T-helper 22 cell (primary cell): ENCODE results near the gene EMID1.
A peak's percentile ranks its signal among the peaks of the same experiment; 100 is the strongest.

Experiments
- DNase-seq: peaks from one replicate; pipeline ENCODE4 v3.0.0-alpha.2; 2020; ENCODE audit warnings: low read depth

Gene EMID1

DNA sequence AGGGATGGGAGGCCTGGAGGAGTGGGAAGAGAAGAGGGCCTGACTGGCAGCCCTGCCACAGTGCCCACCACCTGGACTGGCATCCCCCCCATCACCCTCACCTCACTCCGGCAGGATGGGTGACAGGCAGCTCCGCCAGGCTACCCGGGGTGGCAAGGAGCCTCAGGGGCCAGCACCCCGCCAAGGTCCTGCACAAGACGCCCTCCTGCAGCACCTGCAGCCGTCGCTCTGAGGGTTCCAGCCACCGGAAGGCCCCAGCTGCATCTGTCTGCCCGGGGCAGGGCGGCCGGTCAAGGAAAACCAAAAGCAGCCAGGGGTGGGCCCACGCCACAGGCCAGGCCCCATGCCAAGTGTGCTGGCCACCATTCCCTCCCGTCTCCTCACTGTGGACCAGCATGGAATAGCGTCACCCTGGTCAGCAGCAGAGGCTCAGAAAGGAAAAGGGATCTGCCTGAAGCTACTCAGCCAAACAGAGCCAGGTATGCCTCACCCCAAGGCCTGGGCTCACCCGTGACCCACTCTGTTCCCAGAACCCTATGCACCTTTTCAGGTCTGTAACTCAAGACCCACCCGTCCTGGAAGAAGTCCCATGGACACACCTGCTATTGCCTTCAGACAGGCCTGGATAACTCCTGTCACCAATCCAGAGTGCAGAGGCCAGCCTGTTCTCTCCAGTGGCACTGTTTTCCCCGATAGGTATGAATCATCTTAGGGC lies 55.1 kb downstream of the EMID1 start:
- no peak for DNase-seq

DNA sequence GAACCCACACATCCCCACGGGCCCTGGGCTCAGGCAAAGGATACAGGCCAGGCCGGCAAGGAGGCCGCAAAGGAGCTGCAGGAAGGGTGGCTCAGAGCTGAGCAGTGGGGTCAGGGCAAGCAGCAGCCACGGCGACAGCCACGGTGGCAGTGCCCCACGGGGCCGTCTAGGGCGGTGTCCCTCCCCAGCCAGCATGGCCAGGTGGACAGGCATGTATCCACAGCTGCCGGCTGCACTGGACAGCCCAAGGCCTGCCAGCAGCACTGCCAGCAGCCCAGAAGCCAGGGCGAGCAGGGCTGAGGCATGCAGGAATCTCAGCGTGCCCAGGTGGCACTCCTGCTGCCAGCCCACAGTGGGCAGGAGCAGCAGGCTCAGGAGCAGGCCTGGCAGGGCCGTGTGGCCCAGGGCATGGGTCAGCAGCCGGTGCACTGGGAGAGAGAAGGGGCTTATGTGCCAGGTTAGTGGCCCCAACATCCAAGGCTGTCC lies 58.1 kb downstream of the EMID1 start:
- no peak for DNase-seq

DNA sequence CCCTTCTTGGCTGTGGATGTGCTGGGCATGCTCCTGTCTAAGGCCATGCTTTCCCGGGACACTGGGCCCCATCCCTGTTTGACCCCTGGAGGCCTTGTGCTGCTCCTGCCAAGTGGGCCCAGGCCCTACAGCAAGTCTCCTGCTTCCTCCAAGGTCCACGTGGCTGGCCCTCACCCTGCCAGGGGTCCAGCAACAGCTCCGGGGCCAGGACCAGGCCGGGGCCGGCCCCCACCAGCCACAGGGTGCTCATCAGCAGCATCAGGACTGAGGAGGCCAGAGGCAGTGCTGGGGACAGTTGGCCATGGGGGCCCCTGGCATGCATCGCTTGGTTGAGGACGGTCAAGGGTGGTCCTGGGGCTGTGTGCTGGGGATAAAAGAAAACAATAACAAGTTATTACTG lies 59.6 kb downstream of the EMID1 start:
- DNase-seq: no peak

DNA sequence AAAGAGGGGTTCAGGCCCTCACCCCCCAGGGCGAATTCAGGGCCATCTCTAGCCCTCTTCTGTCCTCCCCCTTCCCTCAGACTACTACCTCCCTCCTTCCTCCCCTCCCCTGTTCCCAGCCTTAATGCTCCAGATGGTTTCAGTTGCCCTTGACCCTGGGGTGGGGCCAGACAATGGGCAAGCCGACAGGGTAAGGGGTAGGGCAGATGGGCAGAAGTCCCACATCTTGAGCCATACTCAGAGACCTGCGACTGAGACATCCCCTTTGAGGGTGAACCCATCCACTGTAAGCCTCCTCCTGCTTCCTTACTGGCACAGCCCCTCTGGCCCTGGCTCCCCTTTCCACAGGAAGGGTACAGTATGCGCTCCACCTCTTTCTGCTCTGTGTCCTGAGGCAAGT lies 60.2 kb downstream of the EMID1 start:
- no peak for DNase-seq

DNA sequence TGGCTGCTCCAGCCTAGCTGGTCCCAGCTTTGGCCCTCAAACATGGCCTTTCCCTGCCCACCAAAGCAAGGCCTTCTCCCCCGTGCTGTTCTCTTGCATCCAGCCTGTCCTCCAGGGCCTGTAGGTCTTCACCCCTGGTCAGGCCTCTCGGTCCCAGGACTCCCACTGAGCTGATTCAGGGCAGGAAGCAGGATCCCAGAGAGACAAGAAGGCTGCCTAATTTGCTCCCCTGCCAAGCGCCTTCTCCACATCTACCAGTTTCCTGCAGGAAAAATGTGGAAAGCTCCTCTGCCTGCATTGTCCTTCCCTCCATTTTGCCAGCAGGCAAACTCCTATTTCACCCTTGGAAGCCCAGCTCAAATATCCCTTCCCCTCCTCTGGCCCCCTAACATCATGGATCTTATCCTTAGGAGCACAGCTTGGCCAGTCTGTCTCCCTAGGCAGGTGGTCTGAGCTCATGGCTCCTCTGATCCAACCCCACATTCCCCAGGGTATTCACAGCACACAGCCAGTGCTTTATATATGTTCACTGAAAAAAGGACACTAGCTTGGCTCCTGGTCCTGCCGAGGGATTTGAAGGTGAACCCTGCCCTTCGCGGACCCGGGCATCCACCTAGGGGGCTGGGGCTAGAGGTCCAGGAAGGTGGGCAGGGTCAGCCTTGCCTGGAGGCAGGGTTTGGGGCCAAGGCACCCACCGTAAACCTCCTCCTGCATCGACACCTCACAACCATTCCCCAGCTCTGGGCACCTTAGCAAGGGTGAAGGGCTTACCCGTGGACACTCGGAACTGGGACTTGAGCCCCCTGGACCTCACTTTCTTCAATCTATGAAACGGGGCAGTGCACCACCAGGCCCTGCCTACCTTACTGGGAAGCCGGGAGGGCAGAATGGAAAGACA lies 61.1 kb downstream of the EMID1 start:
- no peak for DNase-seq

DNA sequence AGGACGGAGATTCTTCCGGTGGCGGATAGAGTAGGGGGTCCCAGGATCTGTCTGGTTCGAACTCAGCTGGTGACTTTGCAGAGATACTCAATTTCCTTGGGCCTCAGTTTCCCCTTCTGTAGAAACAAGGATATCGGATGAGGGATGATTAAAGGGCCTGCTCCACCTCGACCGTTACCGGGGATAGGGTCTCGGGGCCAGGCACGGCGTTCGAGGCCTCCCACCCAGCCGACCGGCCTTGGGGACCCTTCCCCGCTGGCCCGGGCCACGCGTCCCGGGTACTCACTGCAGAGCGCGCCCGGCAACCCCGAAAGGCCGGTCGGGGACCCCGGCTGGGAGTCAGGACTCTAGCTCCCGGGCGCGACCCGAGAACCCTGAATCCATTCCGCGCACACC lies 61.8 kb downstream of the EMID1 start:
- DNase-seq: no peak

DNA sequence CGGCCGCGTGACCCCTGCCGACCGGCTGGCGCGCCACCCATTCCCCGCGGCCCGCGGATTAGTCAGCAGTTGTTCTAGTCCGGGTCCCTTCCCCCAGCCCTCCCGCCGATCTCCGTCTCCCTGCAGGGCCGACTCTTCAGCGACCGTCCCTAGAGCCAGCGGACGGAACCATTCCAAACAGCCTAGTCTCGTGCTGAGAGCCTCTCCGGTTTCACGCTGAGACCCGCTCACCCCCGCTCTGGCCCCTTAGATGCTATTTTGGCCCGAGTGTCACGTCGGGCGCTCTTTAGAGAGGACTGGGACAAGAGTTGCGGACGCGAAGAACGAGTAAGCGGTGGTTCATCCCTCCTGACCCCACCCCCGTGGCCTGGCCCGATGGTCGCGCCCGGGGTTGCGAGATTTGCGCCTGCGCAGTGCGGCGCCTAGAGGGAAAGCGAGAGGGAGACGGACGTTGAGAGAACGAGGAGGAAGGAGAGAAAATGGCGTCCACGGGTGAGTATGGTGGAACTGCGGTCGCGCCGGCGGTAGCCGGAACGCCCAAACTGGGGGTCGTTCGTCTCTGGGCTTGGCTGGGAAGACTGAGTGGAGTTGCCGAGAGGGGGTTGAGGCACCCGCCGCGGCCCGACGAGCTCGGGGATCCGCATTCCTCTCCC lies 62.3 kb downstream of the EMID1 start, which contains the start of the genes EWSR1 and RHBDD3:
Gene EWSR1, plus strand, starts transcription at position 411 of the 653 bp plus-strand sequence. Its CDS starts 69 bp downstream, at position 480.
Gene RHBDD3, minus strand, starts transcription at position 124 of the 653 bp plus-strand sequence. CDS start 2,355 bp downstream, outside the sequence.
- DNase-seq: peak; percentile 89

DNA sequence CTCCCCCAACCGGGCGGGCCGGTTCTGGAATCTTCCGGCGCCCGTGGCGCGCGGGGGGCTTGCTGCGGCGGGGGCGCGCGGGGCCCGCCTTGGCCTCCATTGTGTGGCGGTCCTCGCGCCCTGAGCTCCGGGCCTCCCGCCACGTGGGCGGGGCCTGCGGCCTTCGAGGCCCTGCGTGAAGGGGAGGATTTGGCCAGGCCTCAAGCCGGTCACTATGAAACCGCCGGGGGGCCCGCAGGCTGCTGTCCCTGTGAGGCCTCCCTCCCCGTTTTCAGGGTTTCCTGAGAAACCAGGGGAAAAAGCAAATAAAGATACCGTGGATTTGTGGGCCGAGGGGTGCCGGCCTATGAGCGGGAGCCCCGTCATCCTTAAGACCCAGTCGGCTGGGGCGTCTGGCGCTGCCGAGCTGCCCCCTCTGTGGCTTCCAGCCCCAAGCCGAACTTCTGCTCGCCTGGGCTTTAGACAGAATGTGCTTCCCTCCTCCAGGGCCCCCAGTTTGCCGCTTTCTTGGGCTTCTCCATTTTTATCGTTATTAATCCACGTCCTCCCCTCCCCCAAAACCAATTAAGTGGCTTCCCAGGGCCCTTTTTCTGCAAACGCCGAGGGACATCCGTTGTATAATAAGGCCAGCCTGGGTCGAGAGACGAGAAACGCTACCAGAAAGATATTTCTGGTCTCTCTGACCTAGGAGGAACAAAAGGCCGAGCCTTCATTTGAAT lies 63.0 kb downstream of the EMID1 start:
- DNase-seq: peak; percentile 11

DNA sequence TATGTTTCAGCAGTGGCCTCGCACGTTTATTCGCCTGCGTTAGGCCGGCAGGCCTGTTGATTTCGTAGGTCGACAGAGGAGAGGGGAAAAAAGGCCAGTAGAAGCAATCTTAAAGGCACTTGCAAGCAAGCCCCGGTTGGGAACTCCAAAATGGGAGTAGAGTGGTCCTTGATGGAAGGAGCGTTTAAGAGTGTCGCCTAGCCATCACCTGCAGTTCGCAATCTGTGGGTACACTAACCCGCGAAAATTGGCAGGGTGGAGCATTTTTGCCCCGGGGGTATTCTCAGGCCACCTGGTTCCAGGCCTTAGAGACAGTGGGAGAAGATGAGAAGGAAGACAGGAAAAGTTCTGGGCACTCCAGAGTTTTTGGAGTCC lies 63.5 kb downstream of the EMID1 start:
- DNase-seq: no peak

DNA sequence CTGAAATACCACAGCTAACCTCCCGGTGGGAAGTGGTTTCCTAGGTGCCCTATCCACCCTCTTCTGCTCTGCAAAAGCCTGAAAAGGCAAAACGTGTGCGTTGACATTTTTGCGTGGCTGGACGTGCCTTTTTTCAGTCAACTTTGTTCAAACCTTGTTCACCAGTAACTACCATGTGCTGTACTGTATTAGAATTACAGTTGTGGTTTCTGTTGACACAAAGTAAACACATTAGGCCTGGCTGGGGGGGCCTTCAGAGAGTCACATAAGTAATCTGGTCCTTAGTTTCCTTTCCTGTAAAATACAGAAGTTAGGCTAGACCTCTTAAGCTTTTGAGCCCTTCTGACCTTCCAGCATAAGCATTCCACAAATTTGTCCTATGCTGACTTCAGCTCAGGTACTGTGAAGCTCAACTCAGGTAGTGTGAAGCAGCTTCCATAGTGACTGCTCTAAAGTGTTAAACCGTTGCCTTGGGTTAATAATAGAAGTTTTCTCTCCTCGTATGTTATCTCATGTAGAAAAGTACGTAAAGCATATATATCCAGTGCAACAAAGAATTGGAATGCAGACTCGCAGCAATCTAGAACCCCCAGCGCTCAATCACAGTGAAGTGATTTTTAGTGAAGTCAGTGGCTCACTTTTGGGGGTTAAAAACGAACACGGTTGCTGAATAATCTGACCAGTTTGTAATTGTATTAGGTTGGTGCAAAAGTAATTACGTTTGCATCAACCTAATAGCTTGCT lies 64.2 kb downstream of the EMID1 start:
- no peak for DNase-seq

DNA sequence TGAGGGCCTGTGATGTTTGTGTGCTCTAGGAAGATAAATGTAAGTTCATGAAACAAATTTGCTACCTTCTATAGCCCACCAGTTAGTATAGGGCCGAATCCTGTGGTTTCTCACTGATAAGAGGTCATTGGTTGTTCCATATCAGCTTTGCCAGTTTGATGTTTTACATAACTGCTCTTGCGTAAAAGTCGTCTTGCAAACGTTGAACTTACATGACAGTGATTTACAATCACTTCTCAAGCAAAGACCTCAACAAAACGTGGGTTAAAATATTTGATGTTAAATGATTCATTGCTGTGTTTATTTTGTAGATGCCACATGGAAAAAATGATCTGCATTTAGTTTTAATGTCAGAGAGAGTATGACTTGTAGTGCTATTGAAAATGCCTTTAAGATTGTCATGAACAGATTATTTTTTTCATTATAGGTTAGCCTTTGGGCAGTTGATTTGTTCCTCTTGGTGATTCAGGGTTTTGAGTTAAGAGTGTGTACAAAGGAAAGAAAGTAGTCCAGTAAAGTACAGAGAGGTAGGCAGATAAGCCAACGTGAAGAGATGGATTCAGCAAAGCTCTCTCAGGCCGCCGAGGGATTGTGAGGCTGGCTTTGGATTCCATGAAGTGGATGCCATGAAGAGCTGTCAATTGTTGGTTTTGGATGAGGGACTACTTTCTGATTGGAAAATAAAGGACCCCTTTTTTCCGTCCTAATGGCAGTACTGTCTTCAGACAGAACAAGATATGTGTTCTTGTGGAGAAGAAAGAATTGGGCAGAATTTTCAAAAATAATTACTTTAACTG lies 65.0 kb downstream of the EMID1 start:
- no peak for DNase-seq

DNA sequence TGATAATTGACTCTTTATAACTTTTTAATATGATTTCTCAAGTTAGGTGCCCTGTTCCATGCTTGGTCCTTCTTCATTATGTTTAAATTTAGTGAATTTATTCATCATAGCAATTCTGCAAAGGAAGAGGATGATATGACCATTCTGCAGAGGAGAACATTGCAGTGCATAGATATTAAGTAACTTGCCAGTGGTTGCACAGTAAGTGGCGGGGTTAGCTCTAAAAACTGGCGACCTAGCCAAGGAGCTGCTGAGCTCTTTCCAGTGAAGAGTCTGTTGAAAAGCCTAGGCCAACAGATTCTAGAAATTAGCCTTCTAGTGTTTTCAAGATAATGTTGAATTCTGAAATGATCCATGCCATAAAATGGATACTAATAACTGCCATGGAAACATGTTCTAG lies 66.9 kb downstream of the EMID1 start:
- no peak for DNase-seq

DNA sequence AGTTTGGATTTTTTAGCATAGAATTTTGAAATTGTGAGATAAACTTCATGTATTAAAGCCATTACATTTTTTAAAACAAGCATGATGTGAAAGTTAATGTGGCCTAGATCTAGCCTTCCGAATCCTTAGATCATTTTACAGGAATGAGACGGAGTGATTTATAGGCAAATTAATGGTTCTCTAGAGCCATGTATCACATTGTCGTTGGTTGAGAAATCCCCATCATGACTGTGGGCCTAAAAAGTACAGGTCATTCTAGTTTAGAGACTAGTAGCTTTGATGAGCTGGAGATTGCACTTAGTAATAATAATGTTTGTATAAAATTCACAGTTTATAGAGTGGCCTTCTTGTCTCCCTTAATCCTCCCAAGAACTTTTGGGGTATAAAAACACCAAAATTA lies 69.5 kb downstream of the EMID1 start:
- DNase-seq: no peak

DNA sequence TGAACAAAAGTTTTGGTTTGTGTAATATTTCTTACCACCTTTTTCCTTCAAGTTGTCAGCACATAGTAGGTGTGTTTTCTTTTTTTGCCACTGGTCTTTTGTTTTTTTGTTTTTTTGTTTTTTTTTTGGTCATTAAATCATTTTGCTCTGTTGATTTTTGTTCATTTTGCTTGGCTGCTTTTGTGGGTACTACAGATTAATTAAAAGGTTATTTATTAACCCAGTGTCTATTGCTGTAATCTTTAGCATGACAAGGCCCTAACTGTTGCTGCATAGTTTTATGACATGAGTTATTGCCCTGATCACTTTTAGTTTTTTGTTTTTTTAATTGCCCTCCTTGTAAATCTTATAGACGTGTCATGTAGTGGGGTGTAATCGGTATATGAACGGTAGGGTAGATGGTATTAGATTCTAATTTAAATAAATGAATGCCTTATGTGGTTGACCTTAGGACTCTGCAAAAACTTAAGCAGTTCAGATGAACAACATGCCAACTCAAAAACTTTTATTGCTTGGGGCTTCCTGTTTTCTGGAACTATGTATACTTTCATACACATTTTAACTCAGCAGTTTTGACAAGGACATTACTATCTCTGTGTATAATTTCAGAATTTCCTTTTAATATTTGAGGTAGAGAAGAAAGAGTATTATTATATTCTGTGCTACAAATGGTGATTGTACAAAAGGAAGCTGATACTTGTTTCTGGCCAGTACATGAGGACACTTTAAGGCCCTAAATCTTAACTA lies 70.3 kb downstream of the EMID1 start:
- no peak for DNase-seq

DNA sequence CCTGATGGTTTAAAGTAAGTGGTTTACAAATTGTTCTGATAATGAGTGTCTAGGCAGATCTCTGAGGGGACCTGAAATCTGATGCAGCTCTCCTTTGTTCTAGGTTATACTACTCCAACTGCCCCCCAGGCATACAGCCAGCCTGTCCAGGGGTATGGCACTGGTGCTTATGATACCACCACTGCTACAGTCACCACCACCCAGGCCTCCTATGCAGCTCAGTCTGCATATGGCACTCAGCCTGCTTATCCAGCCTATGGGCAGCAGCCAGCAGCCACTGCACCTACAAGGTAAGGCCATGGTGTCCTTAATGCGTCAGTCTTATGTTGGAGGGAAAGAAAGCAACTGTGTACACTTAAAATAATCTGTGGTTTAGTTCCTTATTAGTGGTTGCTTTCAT lies 72.2 kb downstream of the EMID1 start:
- no peak for DNase-seq

DNA sequence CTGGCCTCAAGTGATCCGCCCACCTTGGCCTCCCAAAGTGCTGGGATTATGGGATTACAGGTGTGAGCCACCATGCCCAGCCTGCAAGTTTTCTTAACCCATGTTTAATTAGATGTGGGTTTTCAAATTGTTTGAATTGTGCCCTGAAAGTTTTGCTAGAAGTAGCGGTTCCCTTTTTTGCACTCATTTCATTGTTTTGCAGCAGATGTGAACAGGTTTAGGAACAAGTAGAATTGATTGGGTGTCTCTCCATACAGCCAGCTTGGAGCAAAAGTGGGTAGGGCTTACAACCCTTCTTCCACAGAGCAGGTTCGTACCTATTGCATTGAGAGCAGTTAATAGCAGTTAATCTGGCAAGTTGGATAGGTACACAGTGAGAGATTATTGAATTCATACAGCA lies 78.5 kb downstream of the EMID1 start:
- DNase-seq: no peak

DNA sequence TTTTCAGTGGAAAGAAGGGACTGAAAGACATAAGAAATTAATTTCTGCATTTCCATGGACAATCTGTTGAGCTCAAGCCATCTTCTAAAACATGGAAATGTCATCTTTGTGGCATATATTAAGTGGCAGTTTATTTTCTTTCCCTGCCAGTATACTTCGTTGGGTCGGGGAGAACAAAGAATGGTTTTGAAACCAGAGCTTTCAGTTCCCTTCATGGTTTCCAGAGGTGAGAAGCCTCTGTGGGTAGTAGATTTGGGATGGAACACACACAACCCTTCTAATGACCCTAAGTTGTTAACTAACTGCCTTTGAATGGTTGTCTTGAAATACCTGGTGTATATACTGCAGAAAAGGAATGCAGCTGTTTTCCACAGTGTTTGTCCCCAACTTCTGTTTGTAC lies 83.1 kb downstream of the EMID1 start:
- no peak for DNase-seq

DNA sequence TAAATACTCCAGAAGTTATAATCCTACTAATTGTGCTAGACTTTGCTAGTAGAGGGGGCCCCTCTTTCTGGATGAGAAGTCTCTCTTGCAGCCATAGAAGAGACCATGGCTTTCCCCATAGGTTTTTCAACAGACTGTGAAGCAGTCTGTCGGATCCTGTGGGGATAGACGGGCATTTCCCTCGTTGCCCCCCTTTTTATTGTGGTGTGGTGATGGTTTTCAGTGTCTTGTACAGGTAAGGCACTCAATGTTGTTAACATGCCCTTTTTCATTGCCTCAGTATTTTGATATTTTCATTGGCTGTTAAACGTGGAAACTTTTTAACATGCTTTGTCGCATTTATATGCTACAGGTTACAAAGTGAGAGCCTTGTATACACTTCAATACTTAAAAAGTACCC lies 84.4 kb downstream of the EMID1 start:
- no peak for DNase-seq

DNA sequence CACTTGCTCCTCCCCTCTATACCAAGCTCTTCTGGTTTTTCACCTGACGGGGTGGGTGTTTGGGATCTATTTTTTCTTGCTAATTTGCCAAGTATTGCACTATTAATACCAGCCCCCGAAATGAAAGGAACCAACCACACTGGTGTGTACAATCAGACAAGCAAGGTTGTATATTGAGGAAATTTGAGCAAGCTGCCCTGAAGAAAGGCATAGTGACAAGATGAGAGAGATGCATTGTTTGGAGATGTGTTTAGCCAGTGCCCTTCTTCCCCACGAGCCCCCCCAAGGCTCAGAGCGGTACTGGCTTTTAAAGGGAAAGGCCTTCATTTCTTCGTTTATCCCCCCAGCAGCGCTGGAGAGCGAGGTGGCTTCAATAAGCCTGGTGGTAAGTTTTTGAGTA lies 85.5 kb downstream of the EMID1 start:
- DNase-seq: no peak

DNA sequence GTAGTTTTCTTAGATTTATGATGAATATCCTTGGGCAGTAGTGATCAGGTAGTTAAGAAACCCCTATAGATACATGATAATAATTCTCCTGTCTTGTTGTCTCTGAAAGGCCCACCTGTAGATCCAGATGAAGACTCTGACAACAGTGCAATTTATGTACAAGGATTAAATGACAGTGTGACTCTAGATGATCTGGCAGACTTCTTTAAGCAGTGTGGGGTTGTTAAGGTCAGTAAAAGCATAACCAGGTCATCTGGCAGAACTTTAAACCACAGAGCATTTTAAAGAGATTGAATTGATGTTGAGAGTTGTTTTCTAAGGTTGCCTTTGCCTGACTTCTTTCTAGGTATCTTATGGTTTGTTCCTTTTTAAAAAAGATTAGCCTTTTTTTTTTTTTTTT lies 86.7 kb downstream of the EMID1 start:
- DNase-seq: no peak
